Mesothelial cell of epicardium (in vitro differentiated cells): ENCODE results near the gene PAK4. TPM values are rescaled to one million over a fixed set of nuclear protein-coding genes. Genes with fewer than 3 reads are reported as not detected.
A peak's percentile ranks its signal among the peaks of the same experiment; 100 is the strongest.

Source experiments
- DNase-seq, 2 experiments: peaks; one replicate each; pipeline ENCODE4 v3.0.0; 2021; ENCODE audit warnings: low spot score in 2 of 2; ENCODE audit not compliant: unreplicated experiment in 2 of 2
- H3K27ac Mint-ChIP-seq: 2 replicates; pipeline ENCODE4 v1.8.0; 2021; ENCODE audit warnings: mixed read lengths
- H3K27me3 Mint-ChIP-seq: 2 replicates; pipeline ENCODE4 v1.8.0; 2021; ENCODE audit warnings: low read depth, mixed read lengths
- H3K36me3 Mint-ChIP-seq: 2 replicates; pipeline ENCODE4 v1.8.0; 2021; ENCODE audit warnings: mixed read lengths
- H3K4me1 Mint-ChIP-seq: 2 replicates; pipeline ENCODE4 v1.8.0; 2021; ENCODE audit warnings: mixed read lengths
- H3K4me3 Mint-ChIP-seq: 2 replicates; pipeline ENCODE4 v1.8.0; 2021; ENCODE audit warnings: mild to moderate bottlenecking, moderate library complexity, mixed read lengths
- H3K9me3 Mint-ChIP-seq: 2 replicates; pipeline ENCODE4 v1.8.0; 2021; ENCODE audit warnings: mixed read lengths
- total RNA-seq: library from RNA; stranded (reverse); gene quantifications from 3 replicates; pipeline ENCODE4 v1.2.1, GENCODE V29; 2021
- TF ChIP-seq, protein P1 (sequence below): fragments of 200-600 bp; sonication (generic); IDR thresholded peaks from one replicate; pipeline ENCODE4 v1.5.0; 2021; ENCODE audit warnings: antibody characterized with exemption; ENCODE audit not compliant: unreplicated experiment

Gene PAK4
- total RNA-seq, 1 donor from 2014 or later, result 102 TPM

DNA sequence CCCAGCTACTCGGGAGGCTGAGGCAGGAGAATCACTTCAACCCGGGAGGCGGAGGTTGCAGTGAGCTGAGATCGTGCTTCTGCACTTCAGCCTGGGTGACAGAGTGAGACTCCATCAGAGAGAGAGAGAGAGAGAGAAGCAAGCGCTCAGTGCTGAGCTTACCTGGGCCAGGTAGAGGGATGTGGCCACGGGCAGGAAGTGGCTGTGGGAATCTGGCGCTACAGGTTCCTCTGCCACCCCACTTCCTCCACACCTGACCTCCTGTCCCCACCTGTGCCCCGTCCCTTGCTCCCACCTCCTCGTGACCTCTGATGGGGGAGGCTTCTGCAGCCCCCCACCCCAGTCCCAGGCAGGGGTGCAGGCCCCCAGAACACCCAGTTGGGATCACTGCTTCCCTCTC lies 70.2 kb downstream of the PAK4 start:
- H3K4me1 Mint-ChIP-seq, result peaks cover 32% of the 10 kb centered on the region
- no peak overlapping the region for H3K27ac Mint-ChIP-seq
- peak overlapping the region; percentile 15 for H3K4me3 Mint-ChIP-seq
- H3K9me3 Mint-ChIP-seq, result no peaks in the 10 kb centered on the region
- H3K27me3 Mint-ChIP-seq, result peaks cover 39% of the 10 kb centered on the region
- no peaks in the 10 kb centered on the region for H3K36me3 Mint-ChIP-seq
- DNase-seq, result no peak
- TF ChIP-seq, protein P1, sequence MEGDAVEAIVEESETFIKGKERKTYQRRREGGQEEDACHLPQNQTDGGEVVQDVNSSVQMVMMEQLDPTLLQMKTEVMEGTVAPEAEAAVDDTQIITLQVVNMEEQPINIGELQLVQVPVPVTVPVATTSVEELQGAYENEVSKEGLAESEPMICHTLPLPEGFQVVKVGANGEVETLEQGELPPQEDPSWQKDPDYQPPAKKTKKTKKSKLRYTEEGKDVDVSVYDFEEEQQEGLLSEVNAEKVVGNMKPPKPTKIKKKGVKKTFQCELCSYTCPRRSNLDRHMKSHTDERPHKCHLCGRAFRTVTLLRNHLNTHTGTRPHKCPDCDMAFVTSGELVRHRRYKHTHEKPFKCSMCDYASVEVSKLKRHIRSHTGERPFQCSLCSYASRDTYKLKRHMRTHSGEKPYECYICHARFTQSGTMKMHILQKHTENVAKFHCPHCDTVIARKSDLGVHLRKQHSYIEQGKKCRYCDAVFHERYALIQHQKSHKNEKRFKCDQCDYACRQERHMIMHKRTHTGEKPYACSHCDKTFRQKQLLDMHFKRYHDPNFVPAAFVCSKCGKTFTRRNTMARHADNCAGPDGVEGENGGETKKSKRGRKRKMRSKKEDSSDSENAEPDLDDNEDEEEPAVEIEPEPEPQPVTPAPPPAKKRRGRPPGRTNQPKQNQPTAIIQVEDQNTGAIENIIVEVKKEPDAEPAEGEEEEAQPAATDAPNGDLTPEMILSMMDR, result no peak

DNA sequence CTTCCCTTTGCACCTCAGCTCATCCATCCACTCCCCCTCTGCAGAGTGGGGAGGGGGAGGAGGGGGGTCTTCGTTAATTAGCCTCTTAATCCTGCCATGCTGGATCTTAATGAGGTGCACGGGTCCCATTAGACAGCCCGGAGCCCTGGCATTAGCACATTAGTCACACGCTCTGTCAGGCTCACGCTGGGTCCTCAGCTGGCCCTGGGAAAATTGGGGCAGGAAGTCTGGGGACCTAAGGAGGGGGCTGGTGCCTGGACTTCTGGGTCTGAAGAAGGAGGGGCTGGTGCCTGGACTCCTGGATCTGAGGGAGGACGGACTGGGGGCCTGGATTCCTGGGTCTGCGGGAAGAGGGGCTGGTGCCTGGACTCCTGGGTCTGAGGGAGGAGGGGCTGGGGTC lies 70.7 kb downstream of the PAK4 start:
- TF ChIP-seq, protein P1, result no peak
- DNase-seq, result no peak
- H3K4me3 Mint-ChIP-seq, result peak overlapping the region; percentile 30
- H3K27me3 Mint-ChIP-seq, result peaks cover 43% of the 10 kb centered on the region
- no peak overlapping the region for H3K27ac Mint-ChIP-seq
- peaks cover 32% of the 10 kb centered on the region for H3K4me1 Mint-ChIP-seq
- H3K36me3 Mint-ChIP-seq, result no peaks in the 10 kb centered on the region
- H3K9me3 Mint-ChIP-seq, result no peaks in the 10 kb centered on the region

DNA sequence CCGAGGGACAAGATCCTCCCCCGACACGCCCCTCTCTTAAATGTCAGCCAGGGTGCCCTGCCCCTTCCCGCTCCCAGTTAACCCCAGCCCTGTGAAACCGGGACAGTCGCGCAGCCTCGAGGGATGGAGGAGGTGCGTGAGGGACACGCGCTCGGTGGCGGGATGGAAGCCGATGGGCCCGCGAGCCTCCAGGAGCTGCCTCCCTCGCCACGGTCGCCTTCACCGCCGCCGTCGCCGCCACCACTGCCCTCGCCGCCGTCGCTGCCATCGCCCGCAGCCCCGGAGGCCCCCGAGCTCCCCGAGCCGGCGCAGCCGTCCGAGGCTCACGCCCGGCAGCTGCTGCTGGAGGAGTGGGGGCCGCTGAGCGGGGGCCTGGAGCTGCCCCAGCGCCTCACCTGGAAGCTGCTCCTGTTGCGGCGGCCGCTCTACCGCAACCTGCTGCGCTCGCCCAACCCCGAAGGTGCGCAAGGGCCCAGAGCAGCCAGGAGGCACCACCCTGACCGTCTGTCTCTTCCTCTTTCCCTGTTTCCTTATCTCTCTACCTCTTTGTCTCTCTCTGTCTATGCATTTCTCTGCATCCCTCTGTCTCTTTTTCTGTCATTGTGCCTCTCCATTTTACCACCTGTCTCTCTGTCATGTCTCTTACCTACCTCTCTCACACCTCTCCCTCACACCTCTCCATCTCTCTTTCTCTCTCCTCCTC lies 71.4 kb downstream of the PAK4 start, which contains the start of gene NCCRP1:
TSS of gene NCCRP1 (plus strand) at position 105 of the 703 bp plus-strand sequence. CDS start at position 124, 19 bp downstream.
- Mint-ChIP-seq H3K36me3 (no peaks in the 10 kb centered on the region), H3K27me3 (peaks cover 43% of the 10 kb centered on the region), H3K4me1 (peaks cover 32% of the 10 kb centered on the region), H3K4me3 (peak within 1 kb of the TSS; percentile 54), H3K27ac (no peak within 1 kb of the TSS), H3K9me3 (no peaks in the 10 kb centered on the region)
- no peak for DNase-seq
- TF ChIP-seq, protein P1, result no peak

DNA sequence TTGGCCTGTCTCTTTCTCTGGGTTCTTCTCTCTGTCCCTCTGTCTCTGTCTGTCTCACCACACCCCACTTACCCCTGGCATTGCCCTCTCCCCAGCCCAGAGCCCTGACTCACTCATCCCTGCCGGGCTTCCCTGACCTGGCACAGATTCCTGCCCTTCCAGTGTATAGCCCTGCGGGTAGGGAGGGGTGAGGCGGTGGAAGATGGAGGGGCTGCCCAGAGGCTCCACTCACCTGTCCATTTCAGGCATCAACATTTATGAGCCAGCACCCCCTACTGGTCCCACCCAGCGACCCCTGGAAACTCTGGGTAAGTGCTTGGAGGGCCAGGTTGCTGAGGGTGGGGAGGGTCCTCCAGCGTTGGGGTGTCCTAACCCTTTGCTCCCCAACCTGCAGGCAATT lies 72.2 kb downstream of the PAK4 start:
- Mint-ChIP-seq H3K27ac (no peak overlapping the region), H3K4me1 (peaks cover 30% of the 10 kb centered on the region), H3K4me3 (peak overlapping the region; percentile 54), H3K9me3 (no peaks in the 10 kb centered on the region), H3K27me3 (peaks cover 43% of the 10 kb centered on the region), H3K36me3 (no peaks in the 10 kb centered on the region)
- TF ChIP-seq, protein P1, result no peak
- DNase-seq, result no peak

DNA sequence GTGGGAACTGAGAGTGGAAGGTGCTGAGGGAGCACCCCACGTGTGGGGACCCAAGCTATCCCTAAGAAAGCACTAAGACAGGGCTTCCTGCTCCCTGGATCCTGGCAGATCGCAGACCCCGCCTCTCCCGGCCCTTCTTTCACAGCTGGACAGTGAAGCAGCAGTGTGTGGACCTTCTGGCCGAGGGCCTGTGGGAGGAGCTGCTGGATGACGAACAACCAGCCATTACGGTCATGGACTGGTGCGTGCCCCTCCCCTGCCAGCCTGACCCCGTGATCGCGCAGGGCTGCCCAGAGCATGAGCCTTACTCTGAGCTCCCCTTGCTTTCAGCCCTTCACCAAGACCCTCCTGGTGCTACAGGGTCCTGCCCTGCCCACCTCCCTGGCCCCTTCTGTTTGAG lies 73.4 kb downstream of the PAK4 start:
- DNase-seq, result no peak

More for the DNA sequence above, 73.4 kb downstream of the PAK4 start:
- H3K27ac Mint-ChIP-seq, result no peak overlapping the region
- no peak overlapping the region for H3K4me3 Mint-ChIP-seq
- no peaks in the 10 kb centered on the region for H3K9me3 Mint-ChIP-seq
- H3K36me3 Mint-ChIP-seq, result no peaks in the 10 kb centered on the region
- H3K27me3 Mint-ChIP-seq, result peaks cover 45% of the 10 kb centered on the region
- TF ChIP-seq, protein P1, result no peak
- peaks cover 21% of the 10 kb centered on the region for H3K4me1 Mint-ChIP-seq
